Measurements from ENCODE around the gene SLC50A1. TPM values are rescaled to one million over a fixed set of nuclear protein-coding genes. Genes with fewer than 3 reads are reported as not detected.

Gene SLC50A1
- total RNA-seq, 1 experiment from 2014 or later = 75.2 TPM

DNA sequence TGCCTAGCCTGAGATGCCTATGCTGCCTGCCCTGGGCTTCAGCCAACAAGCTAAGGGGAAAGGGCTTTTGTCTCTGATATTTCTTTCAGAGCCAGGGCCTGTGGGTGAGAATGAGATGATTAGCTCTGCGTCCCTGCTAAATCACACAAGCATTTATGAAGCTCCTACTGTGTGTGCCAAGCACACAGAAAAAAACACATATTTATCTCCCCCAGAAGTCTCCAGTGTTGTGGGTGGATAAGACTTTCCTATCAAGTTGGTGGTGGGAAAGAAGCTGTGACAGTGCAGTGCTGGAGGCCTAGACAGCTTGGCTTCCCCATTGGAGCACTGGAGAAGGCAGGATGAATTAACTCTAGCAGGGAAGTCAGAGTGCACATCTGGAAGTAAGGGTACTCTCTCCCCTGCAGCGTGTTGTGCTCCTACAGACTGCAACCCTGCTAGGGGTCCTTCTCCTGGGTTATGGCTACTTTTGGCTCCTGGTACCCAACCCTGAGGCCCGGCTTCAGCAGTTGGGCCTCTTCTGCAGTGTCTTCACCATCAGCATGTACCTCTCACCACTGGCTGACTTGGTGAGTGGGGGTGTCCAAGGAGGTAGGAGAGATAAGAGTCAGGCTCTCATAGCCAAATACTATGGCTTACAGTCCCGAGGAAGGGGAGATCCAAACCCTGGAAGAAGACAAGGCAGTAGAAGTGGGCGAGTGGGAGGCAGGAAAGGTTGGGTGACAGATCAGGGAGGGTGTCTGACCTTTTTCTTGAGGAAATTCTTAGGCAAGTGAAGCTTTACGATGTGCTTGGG lies 1.7 kb downstream of the SLC50A1 start:
- H3K9me2 ChIP-seq (replicated peaks; ENCODE audit: low read length) = no peaks in the 10 kb centered on the region
- ATAC-seq (no peak), DNase-seq (no peak)
- H2AFZ ChIP-seq (ENCODE audit: low read length) = no peak overlapping the region
- BruUV-seq (replicated peaks) = no TSS peak
- no peaks in the 10 kb centered on the region for H3K9me3 ChIP-seq (ENCODE audit: low read length)
- CTCF ChIA-PET = interaction anchor here (0.6 to 0.8 kb wide), 2 partner anchors 30 to 852 kb away, joined by 4 to 5 read pairs; no protein-coding TSS in a partner anchor
- peak overlapping the region; percentile 94 for H3K27ac ChIP-seq (ENCODE audit: low read length)
- TF ChIP-seq EZH2 (IDR thresholded peaks at IDR 0.05; ENCODE audit: low read length, unreplicated experiment) (no peak), EZH2phosphoT487 (IDR thresholded peaks at IDR 0.05; ENCODE audit: borderline replicate concordance, low read length) (no peak)
- TF ChIP-seq, protein P1, sequence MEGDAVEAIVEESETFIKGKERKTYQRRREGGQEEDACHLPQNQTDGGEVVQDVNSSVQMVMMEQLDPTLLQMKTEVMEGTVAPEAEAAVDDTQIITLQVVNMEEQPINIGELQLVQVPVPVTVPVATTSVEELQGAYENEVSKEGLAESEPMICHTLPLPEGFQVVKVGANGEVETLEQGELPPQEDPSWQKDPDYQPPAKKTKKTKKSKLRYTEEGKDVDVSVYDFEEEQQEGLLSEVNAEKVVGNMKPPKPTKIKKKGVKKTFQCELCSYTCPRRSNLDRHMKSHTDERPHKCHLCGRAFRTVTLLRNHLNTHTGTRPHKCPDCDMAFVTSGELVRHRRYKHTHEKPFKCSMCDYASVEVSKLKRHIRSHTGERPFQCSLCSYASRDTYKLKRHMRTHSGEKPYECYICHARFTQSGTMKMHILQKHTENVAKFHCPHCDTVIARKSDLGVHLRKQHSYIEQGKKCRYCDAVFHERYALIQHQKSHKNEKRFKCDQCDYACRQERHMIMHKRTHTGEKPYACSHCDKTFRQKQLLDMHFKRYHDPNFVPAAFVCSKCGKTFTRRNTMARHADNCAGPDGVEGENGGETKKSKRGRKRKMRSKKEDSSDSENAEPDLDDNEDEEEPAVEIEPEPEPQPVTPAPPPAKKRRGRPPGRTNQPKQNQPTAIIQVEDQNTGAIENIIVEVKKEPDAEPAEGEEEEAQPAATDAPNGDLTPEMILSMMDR (conservative IDR thresholded peaks at IDR 0.05; ENCODE audit: low read depth, low read length) = no peak
- peaks cover 16% of the 10 kb centered on the region for H3K36me3 ChIP-seq (ENCODE audit: low read depth, low read length)
- peak overlapping the region; percentile 87 for H3K4me3 ChIP-seq (ENCODE audit: low read length)
- peak overlapping the region; percentile 91 for H3K4me2 ChIP-seq (ENCODE audit: low read length)
- no peaks in the 10 kb centered on the region for H3F3A ChIP-seq (ENCODE audit: low read length, unreplicated experiment)
- H3K79me2 ChIP-seq (ENCODE audit: low read length) = peaks cover 37% of the 10 kb centered on the region
- no peaks in the 10 kb centered on the region for H4K20me1 ChIP-seq (ENCODE audit: low read length)
- no peaks in the 10 kb centered on the region for H3K27me3 ChIP-seq (ENCODE audit: low read length)
- POLR2A ChIA-PET (ENCODE audit: unreplicated experiment) = no interaction called here
- peaks cover 44% of the 10 kb centered on the region for H3K4me1 ChIP-seq (ENCODE audit: insufficient read depth, low read length)
- intact Hi-C loops (cut with micrococcal nuclease) = loop anchor here (5.0 kb wide), 1 partner anchor 165 kb away; the partner anchor contains the start of genes CKS1B and SHC1
- peak overlapping the region; percentile 89; the same call in 1 of the 2 replicates for H3K9ac ChIP-seq (ENCODE audit: low read length)

DNA sequence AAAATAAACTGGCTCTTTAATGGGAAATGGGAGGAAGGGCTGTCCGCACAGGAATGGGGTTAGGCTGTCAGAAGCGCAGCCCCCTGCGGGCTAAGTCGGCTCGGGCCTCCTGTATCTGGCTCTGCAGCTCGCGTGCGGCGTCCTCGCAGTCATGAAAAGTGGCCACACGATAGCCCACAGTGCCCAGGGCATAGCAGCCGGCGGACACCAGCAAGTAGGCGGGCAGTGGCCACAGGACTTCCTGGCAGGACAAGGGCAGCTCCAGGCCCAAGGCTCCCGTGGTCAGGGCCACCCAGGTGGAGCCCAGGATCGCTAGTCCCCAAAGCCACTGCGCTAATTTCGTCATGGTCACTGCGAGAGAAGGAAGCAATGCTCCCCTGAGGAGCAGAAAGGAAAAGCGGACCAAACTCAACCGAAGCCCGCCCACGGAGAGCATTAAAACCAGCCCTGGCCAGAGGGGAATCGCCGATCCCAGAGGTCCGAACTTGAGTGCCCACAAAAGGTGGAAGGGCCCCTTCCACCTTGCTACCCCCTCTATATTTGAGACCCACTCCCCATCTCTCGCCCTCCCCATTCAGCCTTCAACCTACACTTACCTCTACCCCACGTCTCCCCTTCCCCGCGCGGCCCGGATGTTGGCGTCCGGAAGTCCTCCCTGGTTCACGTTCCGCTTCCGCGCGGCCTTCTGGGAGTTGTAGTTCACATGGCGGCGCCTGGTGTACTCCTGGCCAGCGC lies 4.4 kb downstream of the SLC50A1 start, which contains the start of gene DPM3:
Gene DPM3, minus strand, starts transcription at position 637 of the 735 bp plus-strand sequence. Its CDS starts 291 bp downstream, at position 346.
- Histone ChIP-seq H3K9ac (ENCODE audit: low read length) (peak within 1 kb of the TSS; percentile 82), H3K36me3 (ENCODE audit: low read depth, low read length) (peaks cover 3% of the 10 kb centered on the region; the same call in 1 of the 2 replicates), H4K20me1 (ENCODE audit: low read length) (no peaks in the 10 kb centered on the region), H3K4me1 (ENCODE audit: insufficient read depth, low read length) (peaks cover 27% of the 10 kb centered on the region), H3K27me3 (ENCODE audit: low read length) (no peaks in the 10 kb centered on the region), H3K4me3 (ENCODE audit: low read length) (peak within 1 kb of the TSS; percentile 74), H3K9me2 (replicated peaks; ENCODE audit: low read length) (no peaks in the 10 kb centered on the region), H3K27ac (ENCODE audit: low read length) (peak within 1 kb of the TSS; percentile 61), H3K9me3 (ENCODE audit: low read length) (no peaks in the 10 kb centered on the region), H3F3A (ENCODE audit: low read length, unreplicated experiment) (no peaks in the 10 kb centered on the region), H2AFZ (ENCODE audit: low read length) (peak within 1 kb of the TSS; percentile 98), H3K79me2 (ENCODE audit: low read length) (peaks cover 37% of the 10 kb centered on the region), H3K4me2 (ENCODE audit: low read length) (peak within 1 kb of the TSS; percentile 94)
- POLR2A ChIA-PET (ENCODE audit: unreplicated experiment) = interaction anchor here (0.9 kb wide), 1 partner anchor 10 kb away, joined by 5 read pairs; no protein-coding TSS in a partner anchor
- no peak for TF ChIP-seq EZH2 (IDR thresholded peaks at IDR 0.05; ENCODE audit: low read length, unreplicated experiment)
- no peak for TF ChIP-seq EZH2phosphoT487 (IDR thresholded peaks at IDR 0.05; ENCODE audit: borderline replicate concordance, low read length)
- TF ChIP-seq, protein P1 (conservative IDR thresholded peaks at IDR 0.05; ENCODE audit: low read depth, low read length) = no peak
- peak; percentile 63 for ATAC-seq
- peak; percentile 88 for DNase-seq
- CTCF ChIA-PET = no interaction called here
- intact Hi-C loops (cut with micrococcal nuclease) = loop anchor here (5.0 kb wide), 1 partner anchor 168 kb away; the partner anchor contains the start of genes CKS1B and SHC1
- TSS peak; percentile 62 for BruUV-seq (replicated peaks)

Measured in PC-3 (cell line).